K562 (cell line): ENCODE measurements around the gene LLGL2. TPM values are rescaled to one million over a fixed set of nuclear protein-coding genes. Genes with fewer than 3 reads are reported as not detected.

ENCODE experiments used
- ATAC-seq: fragments of 200-7000 bp; cut with Tn5 transposase; 3 replicates; pipeline ENCODE4 v1.9.1; 2020; ENCODE audit warnings: moderate library complexity
- BruUV-seq: library from RNA; stranded (reverse); fragments of 400-500 nt; replicated peaks from 2 replicates; lab custom pipeline; 2021; lab: Mats Ljungman, UMichigan
- CTCF ChIA-PET: fragments of 300-600 bp; formaldehyde crosslinking; extraction: SDS; loops from one replicate; lab custom pipeline; 2021; ENCODE audit warnings: low intra/inter-chr PET ratio; lab: Yijun Ruan, JAX
- POLR2A ChIA-PET: fragments of 300-600, 350-650 bp; sonication (Branson Sonifier 250); formaldehyde crosslinking; extraction: SDS; loops from one replicate; lab custom pipeline; 2021; ENCODE audit warnings: antibody characterized with exemption, inconsistent platforms; lab: Yijun Ruan, JAX
- DNase-seq, 4 experiments: peaks; one replicate each; pipeline versions ENCODE4 v3.0.0 to v3.0.0-alpha.2; 2011 to 2018; ENCODE audit warnings: low spot score in 3 of 4, mixed read lengths in 3 of 4; ENCODE audit errors: extremely low read depth in 1 of 4
- FAIRE-seq: peaks from 2 replicates; lab custom pipeline; 2011; peaks lifted over from hg19 to GRCh38; lab: Jason Lieb, UNC
- H2AFZ ChIP-seq: 2 replicates; pipeline ENCODE4 v1.6.0; 2011; ENCODE audit warnings: low read depth, low read length, control low read depth, inconsistent platforms
- H3K27ac ChIP-seq: fragments of 200-600 bp; 3 replicates; pipeline ENCODE4 v1.8.0; 2011; ENCODE audit warnings: low read depth, mild to moderate bottlenecking, control low read depth, inconsistent platforms, low read length, moderate library complexity, mixed read lengths; ENCODE audit errors: extremely low read depth
- H3K27me3 ChIP-seq, 2 experiments: fragments of 300-600 bp in 1 of 2; 2 replicates in 1 of 2; 3 replicates in 1 of 2; pipeline versions ENCODE4 v1.6.0 to v1.8.0; 2011; ENCODE audit warnings: inconsistent platforms in 2 of 2, low read length in 2 of 2, mild to moderate bottlenecking in 1 of 2, mixed read lengths in 1 of 2, moderate library complexity in 1 of 2; ENCODE audit not compliant: control insufficient read depth in 2 of 2, insufficient read depth in 2 of 2
- H3K36me3 ChIP-seq: fragments of 300-600 bp; 3 replicates; pipeline ENCODE4 v1.8.0; 2011; ENCODE audit warnings: mild to moderate bottlenecking, low read length, inconsistent platforms; ENCODE audit not compliant: control insufficient read depth, insufficient read depth
- H3K4me1 ChIP-seq, 2 experiments: fragments of 200-600 bp in 1 of 2; replicated peaks in 1 of 2; 2 replicates in 1 of 2; 3 replicates in 1 of 2; pipeline versions ENCODE4 v1.5.1 to v1.8.0; 2011; ENCODE audit warnings: inconsistent platforms in 2 of 2, low read length in 2 of 2, mild to moderate bottlenecking in 1 of 2, mixed read lengths in 1 of 2, moderate library complexity in 1 of 2; ENCODE audit not compliant: control insufficient read depth in 2 of 2, insufficient read depth in 2 of 2
- H3K4me2 ChIP-seq: 2 replicates; pipeline ENCODE4 v1.6.1; 2011; ENCODE audit warnings: low read length, control low read depth, inconsistent platforms, mixed read lengths; ENCODE audit not compliant: insufficient read depth
- H3K4me3 ChIP-seq: fragments of 200-600 bp; sonication (generic), shearing (Covaris generic); 2 replicates; pipeline ENCODE4 v1.5.1; 2016; ENCODE audit warnings: control low read depth, inconsistent platforms
- H3K79me2 ChIP-seq: fragments of 200-600 bp; 3 replicates; pipeline ENCODE4 v1.8.0; 2011; ENCODE audit warnings: low read length, inconsistent platforms; ENCODE audit not compliant: control insufficient read depth, insufficient read depth
- H3K9ac ChIP-seq, 2 experiments: 2 replicates each; pipeline versions ENCODE4 v1.6.0 to v1.6.1; 2011; ENCODE audit warnings: low read depth in 2 of 2, low read length in 2 of 2, control low read depth in 1 of 2, inconsistent platforms in 1 of 2, mild to moderate bottlenecking in 1 of 2, mixed read lengths in 1 of 2; ENCODE audit not compliant: insufficient read depth in 1 of 2
- H3K9me1 ChIP-seq: one replicate; pipeline ENCODE4 v1.6.0; 2011; ENCODE audit warnings: inconsistent platforms, mild to moderate bottlenecking, low read length, moderate library complexity; ENCODE audit not compliant: control insufficient read depth, insufficient read depth
- H3K9me3 ChIP-seq: replicated peaks from 2 replicates; pipeline ENCODE4 v1.5.1; 2011; ENCODE audit warnings: low read depth, low read length, inconsistent platforms; ENCODE audit not compliant: control insufficient read depth, insufficient read depth
- H4K20me1 ChIP-seq: replicated peaks from 2 replicates; pipeline ENCODE4 v1.6.1; 2011; ENCODE audit warnings: low read length, inconsistent platforms, mixed read lengths; ENCODE audit not compliant: control insufficient read depth, insufficient read depth
- CCNT2 ChIP-seq: IDR thresholded peaks from 2 replicates; pipeline ENCODE4 v1.6.1; 2011; ENCODE audit warnings: borderline replicate concordance, low read depth, mild to moderate bottlenecking, moderate library complexity, mixed read lengths, low read length; ENCODE audit not compliant: insufficient read length; ENCODE audit errors: extremely low read depth
- COPS2 ChIP-seq: fragments of 450-650 bp; conservative IDR thresholded peaks from 2 replicates; pipeline ENCODE4 v1.6.1; 2016; ENCODE audit warnings: mild to moderate bottlenecking, moderate library complexity
- ZNF140 ChIP-seq: fragments of 250-450 bp; sonication (Bioruptor Pico); IDR thresholded peaks from 2 replicates; pipeline ENCODE4 v1.8.0; 2021; ENCODE audit warnings: moderate library complexity, mild to moderate bottlenecking, inconsistent platforms
- WGBS: fragments of 100-300 bp; shearing (Covaris generic); methylation state at CpG from one replicate; pipeline ENCODE4 v1.1.6; 2016; ENCODE audit warnings: low coverage, mixed read lengths; ENCODE audit not compliant: insufficient coverage; ENCODE audit errors: missing lambda C conversion rate; 5-methylcytosine and 5-hydroxymethylcytosine counted together
- in situ Hi-C: fragments of 300-500 bp; cut with MboI; formaldehyde crosslinking; loops from 4 replicates; pipeline ENCODE4 v1.15.0; 2018; ENCODE audit warnings: inconsistent platforms, mixed read lengths
- intact Hi-C: fragments of 100-400 bp; cut with micrococcal nuclease; formaldehyde crosslinking; loops from 2 replicates; pipeline ENCODE4 v1.14.2; 2022
- polyA plus RNA-seq, 8 experiments: library from polyadenylated mRNA; depleted of rRNA in 4 of 8; stranded (reverse) in 5 of 8; unstranded in 3 of 8; fragments of >200 nt; fragmentation: Nextera tagmentation in 2 of 8; fragmentation: Illumina TruSeq in 1 of 8; extraction: Ambion mirVana in 2 of 8; extraction: Trizol in 1 of 8; gene quantifications; 2 replicates each; pipeline versions ENCODE4 v1.2.1 to v1.2.3, GENCODE V29; 2011 to 2014; ENCODE audit warnings: inconsistent platforms in 1 of 8, missing spikeins in 1 of 8
- total RNA-seq, 7 experiments: library from RNA; depleted of rRNA in 6 of 7; stranded (reverse); fragments of >200 nt in 6 of 7; fragmentation: Illumina TruSeq in 2 of 7; extraction: Trizol in 2 of 7; gene quantifications; 2 replicates each; pipeline versions ENCODE4 v1.2.1 to v1.2.3, GENCODE V29; 2011 to 2021; ENCODE audit warnings: low replicate concordance in 1 of 7

Gene LLGL2
- total and polyA plus RNA-seq, 9 of the 15 experiments (the other 6 are each of a cell fraction or from before 2014, with no cell fraction given) = 0.32 to 24.4 (median 10.2) TPM

DNA sequence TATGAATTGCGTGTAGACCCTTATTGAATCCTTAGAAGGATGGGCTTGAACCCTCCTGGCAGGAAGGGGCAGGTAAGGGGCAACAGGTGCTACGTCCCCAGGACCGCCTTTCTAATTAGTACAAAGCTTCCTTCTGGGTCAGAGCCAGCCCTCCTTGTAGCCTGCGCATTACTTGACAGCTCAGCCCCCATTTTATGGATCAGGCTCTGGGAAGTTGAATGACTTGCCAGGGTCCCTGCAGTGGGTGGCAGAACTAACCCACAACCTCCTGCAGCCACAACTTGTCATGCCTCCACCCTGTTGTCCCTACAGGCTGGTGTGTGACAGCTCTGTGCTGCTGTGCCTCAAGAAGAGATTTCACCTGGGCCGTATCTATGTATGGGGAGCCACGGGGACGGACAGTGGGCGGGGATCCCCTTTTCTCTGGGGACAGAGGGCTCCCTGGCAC, 64.8 kb downstream of the LLGL2 start:
- Histone ChIP-seq H3K27ac (no peak overlapping the region), H3K9ac (0 out of 4 replicates have a peak overlapping the region, but pooled peaks of 1 of the 2 experiments have one; percentile 38), H3K4me2 (no peak overlapping the region), H3K9me1 (no peaks in the 10 kb centered on the region), H3K9me3 (no peaks in the 10 kb centered on the region), H2AFZ (no peak overlapping the region), H3K36me3 (no peaks in the 10 kb centered on the region), H3K27me3 (peaks cover 0 to 9% of the 10 kb centered on the region in 2 experiments; a peak in 3 of 5 replicates), H3K4me3 (no peak overlapping the region), H3K79me2 (no peaks in the 10 kb centered on the region), H4K20me1 (no peaks in the 10 kb centered on the region), H3K4me1 (peaks cover 6 to 44% of the 10 kb centered on the region in 2 experiments; a peak in 3 of 5 replicates)
- CTCF ChIA-PET = no interaction called here
- DNase-seq (no peak), ATAC-seq (no peak), FAIRE-seq (no peak)
- BruUV-seq = no TSS peak
- in situ Hi-C loops = no loop called here
- POLR2A ChIA-PET = interaction anchor here (0.7 to 1.1 kb wide), 4 partner anchors 11 to 163 kb away, joined by 3 to 6 read pairs (median 3); no protein-coding TSS in a partner anchor
- TF ChIP-seq ZNF140 (CRISPR knock-in tag) (no peak), CCNT2 (no peak), COPS2 (no peak)
- 54% methylated on average over 8 of the region's 8 CpGs for WGBS
- intact Hi-C loops = no loop called here
